H9 (cell line): ENCODE data around the gene NUP85. TPM values are rescaled to one million over a fixed set of nuclear protein-coding genes. Genes with fewer than 3 reads are reported as not detected.

Source experiments
- DNase-seq: peaks from one replicate; pipeline ENCODE4 v3.0.0-alpha.2; 2017
- H2AFZ ChIP-seq: one replicate; pipeline ENCODE4 v1.6.1; 2013; ENCODE audit warnings: mild to moderate bottlenecking, low read length, control low read depth, moderate library complexity
- H2AK5ac ChIP-seq: 2 replicates; pipeline ENCODE4 v1.6.1; 2013; ENCODE audit warnings: low read length, control low read depth, mixed read lengths; ENCODE audit not compliant: insufficient read length
- H2BK120ac ChIP-seq: one replicate; pipeline ENCODE4 v1.6.1; 2013; ENCODE audit warnings: low read depth, mild to moderate bottlenecking, low read length, control low read depth, inconsistent platforms; ENCODE audit not compliant: poor library complexity, severe bottlenecking
- H2BK12ac ChIP-seq: 2 replicates; pipeline ENCODE4 v1.6.1; 2013; ENCODE audit warnings: low read length, control low read depth, mixed read lengths, low read depth; ENCODE audit not compliant: insufficient read length
- H2BK15ac ChIP-seq: 2 replicates; pipeline ENCODE4 v1.6.1; 2013; ENCODE audit warnings: low read depth, low read length, control low read depth
- H2BK20ac ChIP-seq: one replicate; pipeline ENCODE4 v1.6.1; 2013; ENCODE audit warnings: low read depth, mild to moderate bottlenecking, low read length, control low read depth, inconsistent platforms; ENCODE audit not compliant: poor library complexity, severe bottlenecking
- H2BK5ac ChIP-seq: 2 replicates; pipeline ENCODE4 v1.6.1; 2013; ENCODE audit warnings: low read length, control low read depth, mixed read lengths; ENCODE audit not compliant: insufficient read length
- H3K14ac ChIP-seq: 2 replicates; pipeline ENCODE4 v1.6.1; 2013; ENCODE audit warnings: low read length, control low read depth; ENCODE audit not compliant: insufficient read depth
- H3K18ac ChIP-seq: 2 replicates; pipeline ENCODE4 v1.6.1; 2013; ENCODE audit warnings: low read depth, mild to moderate bottlenecking, mixed read lengths, low read length, control low read depth; ENCODE audit not compliant: insufficient read length
- H3K23ac ChIP-seq: 2 replicates; pipeline ENCODE4 v1.6.1; 2013; ENCODE audit warnings: low read length, control low read depth, mixed read lengths, low read depth; ENCODE audit not compliant: insufficient read length
- H3K23me2 ChIP-seq: 2 replicates; pipeline ENCODE4 v1.6.1; 2013; ENCODE audit warnings: low read depth, mild to moderate bottlenecking, mixed read lengths, low read length, control low read depth; ENCODE audit not compliant: insufficient read length, poor library complexity, severe bottlenecking
- H3K27ac ChIP-seq: 2 replicates; pipeline ENCODE4 v1.5.1; 2013; ENCODE audit warnings: low read length, control low read depth, mixed read lengths, low read depth; ENCODE audit not compliant: insufficient read length
- H3K27me3 ChIP-seq: 2 replicates; pipeline ENCODE4 v1.6.1; 2013; ENCODE audit warnings: low read length, control low read depth, inconsistent platforms; ENCODE audit not compliant: insufficient read depth
- H3K4ac ChIP-seq: 2 replicates; pipeline ENCODE4 v1.6.1; 2013; ENCODE audit warnings: low read depth, mild to moderate bottlenecking, control low read depth, inconsistent platforms, low read length, moderate library complexity
- H3K4me1 ChIP-seq: 2 replicates; pipeline ENCODE4 v1.6.1; 2013; ENCODE audit warnings: low read length, control low read depth, inconsistent platforms; ENCODE audit not compliant: insufficient read depth
- H3K4me2 ChIP-seq: 2 replicates; pipeline ENCODE4 v1.6.1; 2013; ENCODE audit warnings: low read length, control low read depth, mixed read lengths; ENCODE audit not compliant: insufficient read length, insufficient read depth
- H3K56ac ChIP-seq: 2 replicates; pipeline ENCODE4 v1.6.1; 2013; ENCODE audit warnings: low read depth, mild to moderate bottlenecking, mixed read lengths, low read length, control low read depth; ENCODE audit not compliant: insufficient read length
- H3K79me1 ChIP-seq: 2 replicates; pipeline ENCODE4 v1.6.1; 2013; ENCODE audit warnings: low read depth, mild to moderate bottlenecking, moderate library complexity, low read length, control low read depth, inconsistent platforms; ENCODE audit not compliant: insufficient read depth, poor library complexity, severe bottlenecking
- H3K79me2 ChIP-seq: 2 replicates; pipeline ENCODE4 v1.6.1; 2013; ENCODE audit warnings: low read length, control low read depth, inconsistent platforms; ENCODE audit not compliant: insufficient read depth
- H3K9ac ChIP-seq: 2 replicates; pipeline ENCODE4 v1.6.1; 2013; ENCODE audit warnings: low read length, control low read depth, mixed read lengths; ENCODE audit not compliant: insufficient read length; ENCODE audit errors: extremely low read depth
- H3K9me3 ChIP-seq: one replicate; pipeline ENCODE4 v1.6.1; 2013; ENCODE audit warnings: low read depth, low read length, inconsistent platforms; ENCODE audit not compliant: control insufficient read depth
- H3T11ph ChIP-seq: one replicate; pipeline ENCODE4 v1.6.1; 2013; ENCODE audit warnings: mild to moderate bottlenecking, low read length, control low read depth, inconsistent platforms
- H4K20me1 ChIP-seq: one replicate; pipeline ENCODE4 v1.6.1; 2013; ENCODE audit not compliant: control insufficient read depth, insufficient read length, insufficient read depth
- H4K5ac ChIP-seq: 2 replicates; pipeline ENCODE4 v1.6.1; 2013; ENCODE audit warnings: low read depth, mild to moderate bottlenecking, mixed read lengths, low read length, control low read depth; ENCODE audit not compliant: insufficient read length
- H4K8ac ChIP-seq: replicated peaks from 2 replicates; pipeline ENCODE4 v1.6.1; 2013; ENCODE audit warnings: low read length, control low read depth, mixed read lengths, low read depth; ENCODE audit not compliant: insufficient read length
- H4K91ac ChIP-seq: 2 replicates; pipeline ENCODE4 v1.6.1; 2013; ENCODE audit warnings: low read depth, mild to moderate bottlenecking, moderate library complexity, mixed read lengths, low read length, control low read depth; ENCODE audit not compliant: insufficient read length
- H3K27ac Mint-ChIP-seq, 3 experiments: 2 replicates in 2 of 3; 3 replicates in 1 of 3; pipeline ENCODE4 v1.8.0; 2020 to 2021; ENCODE audit warnings: mixed read lengths in 3 of 3, mild to moderate bottlenecking in 1 of 3, moderate library complexity in 1 of 3
- H3K27me3 Mint-ChIP-seq: 2 replicates; pipeline ENCODE4 v1.8.0; 2021; ENCODE audit warnings: low read depth, mild to moderate bottlenecking, moderate library complexity, mixed read lengths
- H3K36me3 Mint-ChIP-seq, 3 experiments: 2 replicates in 2 of 3; 3 replicates in 1 of 3; pipeline ENCODE4 v1.8.0; 2020 to 2021; ENCODE audit warnings: low read depth in 3 of 3, mixed read lengths in 3 of 3; ENCODE audit not compliant: insufficient read depth in 1 of 3
- H3K4me1 Mint-ChIP-seq, 2 experiments: 2 replicates each; pipeline ENCODE4 v1.8.0; 2020; ENCODE audit warnings: mixed read lengths in 2 of 2
- H3K4me3 Mint-ChIP-seq, 2 experiments: 2 replicates in 1 of 2; 3 replicates in 1 of 2; pipeline ENCODE4 v1.8.0; 2020 to 2021; ENCODE audit warnings: mild to moderate bottlenecking in 2 of 2, mixed read lengths in 2 of 2, moderate library complexity in 1 of 2
- H3K9me3 Mint-ChIP-seq, 2 experiments: 2 replicates in 1 of 2; 3 replicates in 1 of 2; pipeline ENCODE4 v1.8.0; 2020; ENCODE audit warnings: mild to moderate bottlenecking in 2 of 2, mixed read lengths in 2 of 2, moderate library complexity in 1 of 2
- WGBS: extraction: QIAGEN DNeasy Blood & Tissue Kit; methylation state at CpG from one replicate; pipeline ENCODE4 v1.1.7; 2013; ENCODE audit warnings: missing lambda C conversion rate, low lambda C conversion rate, mixed read lengths; ENCODE audit not compliant: insufficient read length; ENCODE audit errors: extremely low coverage; 5-methylcytosine and 5-hydroxymethylcytosine counted together
- total RNA-seq: library from RNA; stranded (reverse); gene quantifications from 2 replicates; pipeline ENCODE4 v1.2.1, GENCODE V29; 2021
- TF ChIP-seq, protein P1 (sequence below): fragments of 200-600 bp; sonication (generic); conservative IDR thresholded peaks from 3 replicates; pipeline ENCODE4 v1.8.0; 2021; ENCODE audit warnings: antibody characterized with exemption, mild to moderate bottlenecking

NUP85 gene
- total RNA-seq, 1 experiment from 2014 or later, result 145 TPM

DNA sequence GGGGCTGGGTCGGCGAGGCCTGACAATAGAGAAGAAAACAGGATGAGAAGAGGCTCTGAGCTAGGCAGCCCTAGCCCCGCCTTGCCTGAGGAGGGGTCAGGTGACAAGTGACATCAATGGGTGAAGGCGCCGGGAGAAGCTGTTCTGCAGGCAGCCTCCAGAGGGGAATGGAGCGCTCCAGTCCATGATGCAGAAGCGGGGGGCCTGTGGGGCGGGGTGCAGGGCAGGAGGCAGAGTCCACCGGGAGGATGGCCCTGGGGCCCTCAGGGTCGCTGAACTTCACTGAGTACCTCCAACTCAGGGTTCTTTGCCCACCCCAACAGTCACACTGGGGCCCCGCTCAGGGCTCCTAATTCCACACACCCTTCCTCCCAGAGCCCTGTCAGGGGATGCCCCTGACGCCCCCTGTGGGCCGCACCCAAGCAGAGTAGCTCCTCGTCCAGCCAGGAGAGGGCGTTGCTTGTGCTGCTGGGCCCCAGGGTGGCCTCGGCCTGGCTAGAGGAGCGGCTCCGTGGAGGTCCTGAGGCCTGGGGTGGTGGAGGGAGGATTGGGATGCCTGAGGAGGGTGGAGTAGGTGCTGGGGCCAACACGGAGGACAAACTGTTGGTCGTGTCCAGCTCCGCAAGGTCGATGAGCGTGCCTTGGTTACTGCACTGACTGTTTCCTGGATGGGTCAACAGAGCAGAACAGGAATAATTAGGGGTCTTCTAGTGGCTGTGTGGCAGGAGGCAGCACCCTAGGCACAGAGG is 35.1 kb downstream of the NUP85 start:
- H3K23ac ChIP-seq, result no peak overlapping the region
- no peak overlapping the region for H2BK12ac ChIP-seq
- H3K9me3 ChIP-seq, result no peaks in the 10 kb centered on the region
- no peak overlapping the region for H3K56ac ChIP-seq
- no peak overlapping the region for H3K14ac ChIP-seq
- no peak overlapping the region for H4K5ac ChIP-seq
- no peaks in the 10 kb centered on the region for H3K9me3 Mint-ChIP-seq
- H2AK5ac ChIP-seq, result no peak overlapping the region
- no peak overlapping the region for H2BK5ac ChIP-seq
- H2BK15ac ChIP-seq, result no peak overlapping the region
- H3K27ac Mint-ChIP-seq, result peak overlapping the region; percentile 79 to 86 (median 86); a peak in 4 of 7 replicates
- no peak overlapping the region for H3K4me3 Mint-ChIP-seq
- no peak overlapping the region for H2BK20ac ChIP-seq
- no peaks in the 10 kb centered on the region for H3K27me3 Mint-ChIP-seq
- DNase-seq, result peak; percentile 96
- H3K27ac ChIP-seq, result no peak overlapping the region
- TF ChIP-seq, protein P1, sequence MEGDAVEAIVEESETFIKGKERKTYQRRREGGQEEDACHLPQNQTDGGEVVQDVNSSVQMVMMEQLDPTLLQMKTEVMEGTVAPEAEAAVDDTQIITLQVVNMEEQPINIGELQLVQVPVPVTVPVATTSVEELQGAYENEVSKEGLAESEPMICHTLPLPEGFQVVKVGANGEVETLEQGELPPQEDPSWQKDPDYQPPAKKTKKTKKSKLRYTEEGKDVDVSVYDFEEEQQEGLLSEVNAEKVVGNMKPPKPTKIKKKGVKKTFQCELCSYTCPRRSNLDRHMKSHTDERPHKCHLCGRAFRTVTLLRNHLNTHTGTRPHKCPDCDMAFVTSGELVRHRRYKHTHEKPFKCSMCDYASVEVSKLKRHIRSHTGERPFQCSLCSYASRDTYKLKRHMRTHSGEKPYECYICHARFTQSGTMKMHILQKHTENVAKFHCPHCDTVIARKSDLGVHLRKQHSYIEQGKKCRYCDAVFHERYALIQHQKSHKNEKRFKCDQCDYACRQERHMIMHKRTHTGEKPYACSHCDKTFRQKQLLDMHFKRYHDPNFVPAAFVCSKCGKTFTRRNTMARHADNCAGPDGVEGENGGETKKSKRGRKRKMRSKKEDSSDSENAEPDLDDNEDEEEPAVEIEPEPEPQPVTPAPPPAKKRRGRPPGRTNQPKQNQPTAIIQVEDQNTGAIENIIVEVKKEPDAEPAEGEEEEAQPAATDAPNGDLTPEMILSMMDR, result peak; percentile 99
- H3K36me3 Mint-ChIP-seq, result peaks cover 34 to 86% (median 82%) of the 10 kb centered on the region in 3 experiments; a peak in 6 of 7 replicates
- no peaks in the 10 kb centered on the region for H3K79me2 ChIP-seq
- H3K9ac ChIP-seq, result no peak overlapping the region
- H3K4me2 ChIP-seq, result no peak overlapping the region
- no peak overlapping the region for H2BK120ac ChIP-seq
- H3K4me1 Mint-ChIP-seq, result peaks cover 8 to 15% of the 10 kb centered on the region in 2 experiments
- no peak overlapping the region for H2AFZ ChIP-seq
- no peak overlapping the region for H4K8ac ChIP-seq
- no peaks in the 10 kb centered on the region for H3K4me1 ChIP-seq
- H3K23me2 ChIP-seq, result no peaks in the 10 kb centered on the region
- no peak overlapping the region for H3T11ph ChIP-seq
- no peaks in the 10 kb centered on the region for H3K27me3 ChIP-seq
- H4K20me1 ChIP-seq, result peaks cover 4% of the 10 kb centered on the region
- no peak overlapping the region for H3K4ac ChIP-seq
- H3K79me1 ChIP-seq, result no peaks in the 10 kb centered on the region
- no peak overlapping the region for H4K91ac ChIP-seq
- H3K18ac ChIP-seq, result no peak overlapping the region
- no CpG with 5 or more reads among the region's 23 CpGs for WGBS
